Activated naive CD8-positive, alpha-beta T cell treated with anti-CD3 and anti-CD28 coated beads, Interleukin-2, amount 10 ng/mL, durations not matched to agents 7 days and 5 days (primary cell): ENCODE measurements around the gene GLG1. TPM values are rescaled to one million over a fixed set of nuclear protein-coding genes. Genes with fewer than 3 reads are reported as not detected.
"Not testable (repeated sequence)": the region's sequence is repeated elsewhere in the genome, so short reads cannot be mapped to it uniquely, and the experiment has no call there.

Source experiments
- ATAC-seq: fragments of 150-1000 bp; cut with Tn5 transposase; one replicate; pipeline ENCODE4 v1.10.0; 2021; ENCODE audit warnings: low read depth, moderate library complexity
- POLR2A ChIA-PET: fragments of 350-600 bp; sonication (Branson Sonifier 250); formaldehyde crosslinking; loops from one replicate; lab custom pipeline; 2021; ENCODE audit warnings: antibody characterized with exemption; lab: Charles Lee
- DNase-seq: peaks from one replicate; pipeline ENCODE4 v3.0.0; 2021
- H3K27ac Mint-ChIP-seq: one replicate; pipeline ENCODE4 v1.8.0; 2022; ENCODE audit warnings: mild to moderate bottlenecking, mixed read lengths
- H3K27me3 Mint-ChIP-seq: one replicate; pipeline ENCODE4 v1.8.0; 2022; ENCODE audit warnings: mild to moderate bottlenecking, moderate library complexity, mixed read lengths
- H3K36me3 Mint-ChIP-seq: one replicate; pipeline ENCODE4 v1.8.0; 2021; ENCODE audit warnings: mild to moderate bottlenecking, mixed read lengths
- H3K4me1 Mint-ChIP-seq: one replicate; pipeline ENCODE4 v1.8.0; 2021; ENCODE audit warnings: mixed read lengths
- H3K4me3 Mint-ChIP-seq: one replicate; pipeline ENCODE4 v1.8.0; 2022; ENCODE audit warnings: mild to moderate bottlenecking, moderate library complexity, mixed read lengths
- H3K9me3 Mint-ChIP-seq: one replicate; pipeline ENCODE4 v1.8.0; 2021; ENCODE audit warnings: mixed read lengths
- total RNA-seq, 2 experiments: library from RNA; stranded (reverse); gene quantifications; one replicate each; pipeline ENCODE4 v1.2.3, GENCODE V29; 2021

The GLG1 gene
- total RNA-seq, 2 experiments from 2014 or later: 118 to 120 TPM

DNA sequence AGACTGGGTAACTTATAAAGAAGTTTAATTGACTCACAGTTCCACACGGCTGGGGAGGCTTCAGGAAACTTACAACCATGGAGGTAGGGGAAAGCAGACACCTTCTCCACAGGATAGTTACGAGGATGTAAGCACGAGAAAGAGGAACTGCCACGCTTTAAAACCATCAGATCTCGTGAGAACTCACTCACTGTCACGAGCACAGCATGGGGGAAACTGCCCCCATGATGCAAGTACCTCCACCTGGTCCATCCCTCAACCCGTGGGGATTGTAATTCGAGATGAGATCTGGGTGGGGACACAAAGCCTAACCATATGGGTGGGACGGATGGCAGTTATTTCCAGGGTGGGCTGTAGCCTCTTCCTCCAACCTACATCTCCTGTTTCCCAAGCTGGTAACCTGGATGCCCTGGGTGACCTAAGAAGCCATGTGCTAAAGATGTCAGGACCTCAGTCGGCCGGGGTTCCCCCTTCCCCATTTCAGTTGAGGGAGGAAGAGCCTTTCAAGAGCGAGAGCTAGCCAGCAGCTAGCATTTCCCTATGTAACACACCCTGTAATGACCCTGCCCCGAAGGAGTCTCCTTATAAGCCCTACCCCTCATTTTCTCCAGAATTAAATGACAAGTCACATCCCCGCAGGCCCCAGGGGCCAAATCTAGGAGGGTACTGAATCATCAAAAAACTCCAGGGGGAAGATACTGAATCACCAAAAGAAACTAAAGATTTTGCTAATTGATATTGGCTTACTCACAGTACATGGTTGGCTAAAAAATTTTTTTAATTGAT is 202.6 kb downstream of the GLG1 start:
- ATAC-seq, POLR2A ChIA-PET, H3K9me3 Mint-ChIP-seq, DNase-seq, H3K4me3 Mint-ChIP-seq, H3K27ac Mint-ChIP-seq, H3K4me1 Mint-ChIP-seq, H3K36me3 Mint-ChIP-seq, H3K27me3 Mint-ChIP-seq: not testable (repeated sequence)

DNA sequence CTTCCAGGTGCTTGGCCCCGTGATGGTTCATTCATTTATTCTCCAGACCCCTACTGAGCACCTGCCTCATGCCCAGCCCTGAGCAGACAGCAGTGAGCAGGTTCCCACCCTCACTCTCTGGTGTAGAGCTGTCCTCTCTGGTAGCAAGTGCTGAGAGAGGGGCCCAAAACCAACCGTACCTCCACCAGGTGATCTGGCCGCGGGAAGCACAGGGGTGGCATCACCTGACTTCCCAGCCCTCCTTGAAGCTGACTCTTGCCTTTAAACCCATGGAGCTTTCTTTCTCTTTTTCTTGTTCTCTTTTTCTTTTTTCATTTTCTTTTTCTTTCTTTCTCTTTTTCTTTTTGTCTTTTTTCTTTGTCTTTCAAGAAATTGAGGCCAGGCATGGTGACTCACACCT is 206.7 kb downstream of the GLG1 start:
- ATAC-seq, H3K36me3 Mint-ChIP-seq, H3K4me1 Mint-ChIP-seq, H3K4me3 Mint-ChIP-seq, H3K27me3 Mint-ChIP-seq, DNase-seq, H3K27ac Mint-ChIP-seq, POLR2A ChIA-PET, H3K9me3 Mint-ChIP-seq: not testable (repeated sequence)

DNA sequence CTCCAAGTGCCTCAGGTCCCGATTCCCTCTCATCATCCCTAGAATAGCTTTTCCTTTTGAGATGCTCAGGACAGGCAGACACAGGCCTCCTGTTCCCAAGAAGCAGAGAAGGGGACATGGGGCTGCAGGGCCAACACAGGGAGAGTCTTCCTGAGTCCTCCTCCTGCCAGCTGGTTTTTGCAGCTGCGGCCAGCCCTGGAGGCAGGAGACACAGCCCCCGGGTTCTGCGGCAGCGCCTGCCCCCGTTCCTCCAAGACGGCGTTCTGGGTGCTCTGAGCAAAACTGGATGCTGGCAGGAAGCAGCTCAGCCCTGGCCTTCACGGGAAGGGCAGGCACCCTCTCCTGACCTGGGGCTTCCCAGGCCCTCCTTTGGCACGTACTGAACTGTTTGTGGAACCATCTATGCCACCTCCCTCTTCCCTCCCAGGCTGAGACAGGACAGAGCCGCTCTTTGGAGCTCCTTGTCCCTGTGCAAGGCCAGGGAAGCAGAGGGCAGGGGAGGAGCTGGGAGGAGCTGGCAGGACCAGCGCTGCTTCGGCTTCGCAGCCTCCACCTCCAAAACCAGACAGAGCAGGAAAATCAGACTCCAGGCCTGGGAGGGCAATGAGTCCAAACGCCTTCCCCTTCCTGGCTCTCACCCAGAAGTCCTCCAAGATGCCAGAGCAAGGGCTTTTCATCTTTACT is 208.6 kb downstream of the GLG1 start:
- POLR2A ChIA-PET, H3K4me3 Mint-ChIP-seq, H3K36me3 Mint-ChIP-seq, H3K4me1 Mint-ChIP-seq, H3K27ac Mint-ChIP-seq, DNase-seq, H3K27me3 Mint-ChIP-seq, ATAC-seq, H3K9me3 Mint-ChIP-seq: not testable (repeated sequence)

Other genes starting within 250 kb of the GLG1 start
- gene NPIPB15, start 230.8 kb downstream of the GLG1 start, total RNA-seq: not detected
- 1 to 10 TPM; 1.5 to 1.7 TPM for gene CLEC18B, start 185.6 kb downstream of the GLG1 start, total RNA-seq
- gene RFWD3, start 59.8 kb upstream of the GLG1 start, total RNA-seq: 100 to 1,000 TPM; 110 to 119 TPM
- 10 to 100 TPM; 25.6 to 28.7 TPM for gene MLKL, start 93.7 kb upstream of the GLG1 start, total RNA-seq
- gene FA2H, start 167.7 kb upstream of the GLG1 start, total RNA-seq: not detected